Effector CD8-positive, alpha-beta T cell (primary cell): ENCODE results near the gene RHBDL3.
"Not testable (repeated sequence)": the region's sequence is repeated elsewhere in the genome, so short reads cannot be mapped to it uniquely, and the experiment has no call there.

Experiments
- DNase-seq: peaks from one replicate; lab custom pipeline; 2025; lab: John Stamatoyannopoulos, UW

The RHBDL3 gene

GRCh38 chr17:32289471-32290070 is 23.9 kb downstream of the RHBDL3 start:
- no peak for DNase-seq

- no peak for DNase-seq
Measured at GRCh38 chr17:32292094-32292493, 26.5 kb downstream of the RHBDL3 start.

- DNase-seq = no peak
Measured at GRCh38 chr17:32297424-32297823, 31.8 kb downstream of the RHBDL3 start.

GRCh38 chr17:32297860-32298259 is 32.2 kb downstream of the RHBDL3 start:
- no peak for DNase-seq

GRCh38 chr17:32298298-32298697 is 32.7 kb downstream of the RHBDL3 start:
- no peak for DNase-seq

- DNase-seq = no peak
Measured at GRCh38 chr17:32298721-32299579, 33.3 kb downstream of the RHBDL3 start.

- DNase-seq = no peak
Measured at GRCh38 chr17:32299580-32300164, 34.0 kb downstream of the RHBDL3 start.

GRCh38 chr17:32302037-32302436 is 36.4 kb downstream of the RHBDL3 start:
- DNase-seq = no peak

- no peak for DNase-seq
Measured at GRCh38 chr17:32302860-32303649, 37.4 kb downstream of the RHBDL3 start.

- DNase-seq = no peak
Measured at GRCh38 chr17:32303781-32304288, 38.2 kb downstream of the RHBDL3 start.

- no peak for DNase-seq
Measured at GRCh38 chr17:32305049-32305448, 39.4 kb downstream of the RHBDL3 start.

- no peak for DNase-seq
Measured at GRCh38 chr17:32307658-32308057, 42.0 kb downstream of the RHBDL3 start.

GRCh38 chr17:32311028-32311536 is 45.5 kb downstream of the RHBDL3 start:
- no peak for DNase-seq

- DNase-seq = no peak
Measured at GRCh38 chr17:32314636-32315035, 49.0 kb downstream of the RHBDL3 start.

- DNase-seq = no peak
Measured at GRCh38 chr17:32315171-32315570, 49.5 kb downstream of the RHBDL3 start.

GRCh38 chr17:32316653-32317052 is 51.0 kb downstream of the RHBDL3 start:
- not testable (repeated sequence) for DNase-seq

GRCh38 chr17:32317353-32317752 is 51.7 kb downstream of the RHBDL3 start:
- no peak for DNase-seq

- DNase-seq = no peak
Measured at GRCh38 chr17:32318071-32318470, 52.4 kb downstream of the RHBDL3 start.

GRCh38 chr17:32319548-32319905 is 53.9 kb downstream of the RHBDL3 start:
- peak; percentile 63 for DNase-seq

GRCh38 chr17:32320080-32320479 is 54.4 kb downstream of the RHBDL3 start:
- DNase-seq = not testable (repeated sequence)

GRCh38 chr17:32320847-32321246 is 55.2 kb downstream of the RHBDL3 start:
- no peak for DNase-seq

GRCh38 chr17:32323046-32323445 is 57.4 kb downstream of the RHBDL3 start:
- no peak for DNase-seq
